ENCODE data around the gene NFS1. TPM values are rescaled to one million over a fixed set of nuclear protein-coding genes. Genes with fewer than 3 reads are reported as not detected.

NFS1 gene
- total and polyA plus RNA-seq, 2 donors (not counting 1 experiment from before 2014, with no cell fraction given) = 29.0 to 30.6 TPM

DNA sequence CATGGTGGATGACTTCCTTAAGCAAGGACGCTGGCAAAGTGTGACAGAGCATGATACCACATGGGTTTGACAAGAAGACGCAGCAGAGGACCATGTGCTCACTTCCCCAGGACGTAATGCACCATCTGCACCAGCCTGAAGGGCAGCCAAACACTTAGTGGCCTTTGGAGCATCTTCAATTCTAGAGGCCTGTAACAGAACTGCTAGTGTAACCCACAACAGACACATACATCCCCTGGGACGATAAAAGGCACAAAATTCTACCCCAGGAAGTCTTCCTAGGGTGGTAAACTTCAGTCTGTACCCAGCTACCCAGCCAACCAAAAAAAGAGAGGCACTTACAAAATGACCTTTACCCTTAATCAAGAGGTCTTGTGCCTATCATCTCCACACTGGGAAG lies 25.3 kb downstream of the NFS1 start:
- Mint-ChIP-seq H3K4me3 (no peak overlapping the region), H3K27me3 (no peaks in the 10 kb centered on the region), H3K4me1 (peaks cover under 1% of the 10 kb centered on the region), H3K9me3 (ENCODE audit: insufficient read depth) (no peaks in the 10 kb centered on the region), H3K27ac (no peak overlapping the region)
- Histone ChIP-seq H3K4me2 (replicated peaks; ENCODE audit: low read depth, low read length, poor library complexity, severe bottlenecking) (no peak overlapping the region), H3K4me1 (ENCODE audit: control insufficient read depth in 2 of 2, insufficient read depth in 2 of 2, low read length in 2 of 2) (no peaks in the 10 kb centered on the region), H3K27ac (ENCODE audit: low read length in 2 of 2) (no peak overlapping the region), H2AFZ (ENCODE audit: insufficient read depth, low read depth, low read length, poor library complexity, severe bottlenecking) (no peak overlapping the region), H3K36me3 (replicated peaks in 1 of 2; ENCODE audit: control extremely low read depth in 1 of 2, control insufficient read depth in 1 of 2, extremely low read depth in 1 of 2, insufficient read depth in 2 of 2, low read length in 1 of 2) (peaks cover 2 to 42% of the 10 kb centered on the region in 2 experiments), H3K9me3 (ENCODE audit: control extremely low read depth in 1 of 3, control insufficient read depth in 2 of 3, insufficient read depth in 1 of 3, low read length in 2 of 3) (no peaks in the 10 kb centered on the region), H3K79me2 (ENCODE audit: control insufficient read depth, insufficient read depth, low read length) (peaks cover 3% of the 10 kb centered on the region), H4K20me1 (ENCODE audit: control insufficient read depth, insufficient read depth, low read length, poor library complexity, severe bottlenecking) (no peaks in the 10 kb centered on the region), H3K4me3 (ENCODE audit: control extremely low read depth in 1 of 5, extremely low read depth in 1 of 5, insufficient read depth in 1 of 5, low read depth in 2 of 5, low read length in 4 of 5) (no peak overlapping the region), H3K9ac (ENCODE audit: low read length) (no peak overlapping the region), H3K27me3 (replicated peaks in 1 of 4; ENCODE audit: control extremely low read depth in 1 of 4, control insufficient read depth in 3 of 4, insufficient read depth in 4 of 4, low read length in 3 of 4) (no peaks in the 10 kb centered on the region)
- ChIA-PET POLR2A (no interaction called here), CTCF (no interaction called here)
- ATAC-seq (ENCODE audit: low read depth) = no peak
- TF ChIP-seq, protein P1, sequence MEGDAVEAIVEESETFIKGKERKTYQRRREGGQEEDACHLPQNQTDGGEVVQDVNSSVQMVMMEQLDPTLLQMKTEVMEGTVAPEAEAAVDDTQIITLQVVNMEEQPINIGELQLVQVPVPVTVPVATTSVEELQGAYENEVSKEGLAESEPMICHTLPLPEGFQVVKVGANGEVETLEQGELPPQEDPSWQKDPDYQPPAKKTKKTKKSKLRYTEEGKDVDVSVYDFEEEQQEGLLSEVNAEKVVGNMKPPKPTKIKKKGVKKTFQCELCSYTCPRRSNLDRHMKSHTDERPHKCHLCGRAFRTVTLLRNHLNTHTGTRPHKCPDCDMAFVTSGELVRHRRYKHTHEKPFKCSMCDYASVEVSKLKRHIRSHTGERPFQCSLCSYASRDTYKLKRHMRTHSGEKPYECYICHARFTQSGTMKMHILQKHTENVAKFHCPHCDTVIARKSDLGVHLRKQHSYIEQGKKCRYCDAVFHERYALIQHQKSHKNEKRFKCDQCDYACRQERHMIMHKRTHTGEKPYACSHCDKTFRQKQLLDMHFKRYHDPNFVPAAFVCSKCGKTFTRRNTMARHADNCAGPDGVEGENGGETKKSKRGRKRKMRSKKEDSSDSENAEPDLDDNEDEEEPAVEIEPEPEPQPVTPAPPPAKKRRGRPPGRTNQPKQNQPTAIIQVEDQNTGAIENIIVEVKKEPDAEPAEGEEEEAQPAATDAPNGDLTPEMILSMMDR (IDR thresholded peaks at IDR 0.05) = no peak
- no peak for TF ChIP-seq EZH2 (IDR thresholded peaks at IDR 0.05; ENCODE audit: borderline replicate concordance, insufficient read depth, low read depth, low read length, poor library complexity, severe bottlenecking)
- 65% methylated on average over 3 of the region's 4 CpGs for WGBS (ENCODE audit: insufficient coverage)
- intact Hi-C loops (cut with micrococcal nuclease) = no loop called here
- DNase-seq = no peak

DNA sequence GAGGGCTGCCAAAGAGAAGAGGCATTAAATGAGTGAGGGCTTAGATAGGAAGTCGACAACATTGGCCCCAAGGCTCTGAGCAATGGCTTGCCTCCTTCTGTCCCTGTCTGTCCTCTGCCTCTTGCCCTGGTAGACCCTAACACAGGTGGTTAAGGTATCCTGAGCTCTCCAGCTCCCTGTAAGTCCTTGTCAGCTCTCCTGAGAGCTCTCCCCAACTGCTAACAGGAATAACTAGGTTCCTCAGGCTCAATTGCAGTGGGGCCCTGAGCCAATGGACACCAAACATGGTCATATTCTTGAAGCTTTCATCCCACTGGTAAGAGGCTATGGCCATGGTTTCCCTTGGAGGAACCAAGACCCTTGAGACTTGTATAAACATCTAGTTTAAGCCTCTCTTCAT lies 29.5 kb downstream of the NFS1 start:
- ATAC-seq (ENCODE audit: low read depth) (no peak), DNase-seq (no peak)
- Histone ChIP-seq H3K27ac (ENCODE audit: low read length in 2 of 2) (no peak overlapping the region), H3K4me2 (replicated peaks; ENCODE audit: low read depth, low read length, poor library complexity, severe bottlenecking) (no peak overlapping the region), H3K9ac (ENCODE audit: low read length) (no peak overlapping the region), H3K4me1 (ENCODE audit: control insufficient read depth in 2 of 2, insufficient read depth in 2 of 2, low read length in 2 of 2) (peaks cover 0 to 4% of the 10 kb centered on the region in 2 donors), H4K20me1 (ENCODE audit: control insufficient read depth, insufficient read depth, low read length, poor library complexity, severe bottlenecking) (no peaks in the 10 kb centered on the region), H3K9me3 (ENCODE audit: control extremely low read depth in 1 of 3, control insufficient read depth in 2 of 3, insufficient read depth in 1 of 3, low read length in 2 of 3) (no peaks in the 10 kb centered on the region), H2AFZ (ENCODE audit: insufficient read depth, low read depth, low read length, poor library complexity, severe bottlenecking) (no peak overlapping the region), H3K27me3 (replicated peaks in 1 of 4; ENCODE audit: control extremely low read depth in 1 of 4, control insufficient read depth in 3 of 4, insufficient read depth in 4 of 4, low read length in 3 of 4) (no peaks in the 10 kb centered on the region), H3K79me2 (ENCODE audit: control insufficient read depth, insufficient read depth, low read length) (peaks cover 2% of the 10 kb centered on the region), H3K4me3 (ENCODE audit: control extremely low read depth in 1 of 5, extremely low read depth in 1 of 5, insufficient read depth in 1 of 5, low read depth in 2 of 5, low read length in 4 of 5) (no peak overlapping the region), H3K36me3 (replicated peaks in 1 of 2; ENCODE audit: control extremely low read depth in 1 of 2, control insufficient read depth in 1 of 2, extremely low read depth in 1 of 2, insufficient read depth in 2 of 2, low read length in 1 of 2) (peaks cover 2 to 46% of the 10 kb centered on the region in 2 experiments)
- intact Hi-C loops (cut with micrococcal nuclease) = no loop called here
- Mint-ChIP-seq H3K4me1 (peaks cover 4% of the 10 kb centered on the region), H3K27ac (no peak overlapping the region), H3K9me3 (ENCODE audit: insufficient read depth) (no peaks in the 10 kb centered on the region), H3K27me3 (no peaks in the 10 kb centered on the region), H3K4me3 (no peak overlapping the region)
- WGBS (ENCODE audit: insufficient coverage) = 100% methylated on average over 1 of the region's 1 CpG
- ChIA-PET POLR2A (no interaction called here), CTCF (interaction anchor here (0.8 to 1.6 kb wide), 4 partner anchors 20 to 206 kb away, joined by 3 read pairs; partner anchors contain the start of gene RBM39)
- TF ChIP-seq, protein P1 (IDR thresholded peaks at IDR 0.05) = no peak
- TF ChIP-seq EZH2 (IDR thresholded peaks at IDR 0.05; ENCODE audit: borderline replicate concordance, insufficient read depth, low read depth, low read length, poor library complexity, severe bottlenecking) = no peak
